HG03135 (cell line): Measurements from ENCODE around the gene PKN2.

Experiments
- ATAC-seq: cut with Tn5 transposase; IDR thresholded peaks from one replicate; pipeline ENCODE4 v1.9.1; 2021; ENCODE audit warnings: mild to moderate bottlenecking, moderate library complexity; ENCODE audit not compliant: unreplicated experiment

Gene PKN2

GRCh38 chr1:88683541-88684481 is at the start of gene PKN2:
Gene PKN2 (plus strand): TSS chr1:88684273. CDS start chr1:88684581, 308 bp downstream.
- ATAC-seq = peak; percentile 87

DNA sequence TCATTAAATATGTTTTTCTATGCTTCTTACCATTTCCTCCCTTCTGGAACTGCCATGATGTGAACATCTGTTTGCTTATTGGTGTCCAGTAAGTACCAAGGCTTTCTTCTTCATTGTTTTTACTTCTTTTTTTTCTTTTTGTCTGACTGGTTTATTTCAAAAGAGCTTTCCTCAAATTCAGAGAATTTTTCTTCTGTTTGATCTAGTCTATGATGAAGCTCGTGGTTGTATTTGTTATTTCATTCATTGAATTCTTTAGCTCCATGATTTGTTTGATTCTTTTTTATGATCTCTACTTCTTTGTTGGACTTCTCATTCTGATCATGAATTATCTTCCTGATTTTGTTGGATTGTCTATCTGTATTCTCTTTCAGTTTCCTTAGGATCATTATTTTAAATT is 49.5 kb upstream of the PKN2 start:
- ATAC-seq = no peak

GRCh38 chr1:88640060-88640459 is 44.0 kb upstream of the PKN2 start:
- ATAC-seq = no peak

DNA sequence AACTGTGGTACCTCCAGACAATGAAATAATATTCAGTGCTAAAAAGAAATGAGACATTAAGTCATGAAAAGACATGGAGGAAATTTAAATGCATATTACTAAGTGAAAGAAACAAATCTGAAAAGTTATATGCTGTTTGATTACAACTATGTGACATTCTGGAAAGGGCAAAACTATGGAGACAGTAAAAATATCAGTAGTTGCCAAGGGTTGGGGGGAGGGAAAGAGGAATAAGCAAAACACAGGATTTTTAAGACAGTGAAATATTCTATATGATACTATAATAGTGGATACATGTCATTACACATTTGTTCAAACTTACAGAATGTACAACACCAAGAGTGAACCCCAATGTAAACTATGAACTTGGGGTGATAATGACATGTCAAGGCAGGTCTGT is 38.2 kb upstream of the PKN2 start:
- no peak for ATAC-seq

DNA sequence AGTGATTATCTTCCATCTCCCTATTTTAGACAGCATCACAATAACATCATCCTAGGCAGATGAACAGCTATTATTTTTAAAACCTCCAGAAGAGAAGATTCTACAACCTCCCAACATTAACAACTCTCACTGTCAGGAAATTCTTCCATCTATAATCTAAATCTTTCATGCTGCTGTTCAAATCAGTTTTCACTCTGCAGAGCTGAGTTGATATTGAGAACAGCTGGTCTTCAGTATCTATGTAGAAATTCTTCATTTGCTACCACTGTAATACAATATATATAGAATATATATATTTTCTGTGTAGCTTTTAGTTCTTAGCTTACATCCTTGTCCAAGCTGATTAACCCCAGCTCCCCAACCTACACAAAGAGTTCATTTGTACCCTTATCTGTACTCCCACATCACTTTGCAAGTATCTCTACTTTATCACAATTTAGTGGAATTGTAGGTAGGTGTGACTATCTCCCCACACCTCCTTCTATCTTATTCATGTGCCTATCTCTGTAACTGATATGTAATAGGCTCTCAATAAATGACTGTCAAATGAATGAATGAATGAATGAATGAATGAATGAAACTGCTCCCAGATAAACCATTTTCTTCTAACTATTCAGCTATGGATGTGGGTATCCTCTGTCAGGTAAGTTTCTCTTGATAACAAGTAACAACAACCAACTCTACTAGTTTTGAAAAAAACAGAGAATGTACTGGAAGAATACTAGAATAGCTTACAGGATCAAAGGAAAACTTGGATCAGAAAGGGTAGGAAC is 37.4 kb upstream of the PKN2 start:
- ATAC-seq = no peak

DNA sequence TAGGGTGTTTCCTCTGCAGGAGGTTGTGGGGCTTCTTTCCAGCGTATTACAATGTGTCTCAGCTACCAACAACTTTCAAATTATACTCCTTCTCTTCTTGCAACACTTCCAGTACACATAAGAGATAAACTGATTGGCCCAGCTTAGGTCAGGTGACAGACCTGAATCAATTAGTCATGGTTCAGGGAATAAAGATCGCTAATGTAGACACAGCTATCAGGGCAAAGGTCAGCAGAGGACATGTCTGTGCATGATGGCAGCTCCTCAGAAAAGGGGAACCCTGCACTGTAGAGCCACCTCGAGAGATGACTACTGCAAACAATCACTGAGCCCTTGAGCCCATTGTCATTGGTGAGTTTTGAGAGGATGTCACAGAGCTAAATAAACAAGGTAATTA is 36.8 kb upstream of the PKN2 start:
- no peak for ATAC-seq

DNA sequence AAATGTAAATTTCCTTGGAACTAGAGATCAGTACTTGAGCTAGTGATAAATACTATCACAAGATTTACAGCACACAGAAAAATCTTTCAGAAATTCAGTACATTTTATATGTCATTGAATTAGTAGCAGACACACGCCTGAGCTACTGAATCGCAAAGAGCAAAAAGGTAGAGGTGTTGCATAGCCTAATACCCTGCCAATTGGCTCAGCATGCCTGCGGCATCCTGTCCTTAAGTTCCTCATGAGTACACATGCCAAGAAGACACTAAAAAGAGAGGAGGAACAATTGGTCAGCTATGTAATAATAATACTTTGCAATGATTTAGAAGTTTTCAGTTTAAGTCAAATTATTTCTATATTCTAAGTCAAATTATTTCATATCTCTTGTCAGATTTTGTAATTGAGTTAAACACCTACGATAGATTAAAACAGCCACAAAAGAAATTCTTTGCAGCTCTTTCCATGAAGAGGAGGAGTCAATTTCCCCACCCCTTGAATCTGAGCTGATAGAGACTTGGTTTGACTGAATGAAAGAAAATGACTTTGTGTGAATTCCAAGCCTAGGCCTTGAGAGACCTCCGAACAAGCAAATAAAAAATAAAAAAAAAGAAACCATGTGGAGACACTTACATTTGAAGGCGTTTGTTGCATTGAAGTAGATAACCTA is 36.2 kb upstream of the PKN2 start:
- ATAC-seq = no peak

- ATAC-seq = no peak
These were observed 35.4 kb upstream of the PKN2 start for GRCh38 chr1:88648706-88649105.

DNA sequence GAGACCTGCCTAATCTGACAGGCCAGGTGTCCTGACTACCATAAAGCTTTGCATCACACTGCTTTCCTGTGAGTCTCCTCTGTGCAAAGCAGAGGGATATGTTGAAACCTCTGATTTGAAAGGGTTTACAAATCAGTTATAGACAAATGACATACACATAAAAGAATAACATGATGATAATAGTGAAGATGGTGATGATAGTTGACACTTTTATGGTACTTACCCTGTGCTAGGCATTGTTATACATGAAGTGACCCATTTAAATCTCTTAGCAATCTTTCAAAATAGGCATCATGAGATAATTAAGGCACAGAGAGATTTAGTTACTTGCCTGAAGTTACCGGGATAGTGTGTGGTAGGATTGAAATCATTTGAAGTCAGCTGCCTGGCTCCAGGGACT is 34.1 kb upstream of the PKN2 start:
- no peak for ATAC-seq

GRCh38 chr1:88650676-88651418 is 33.2 kb upstream of the PKN2 start:
- no peak for ATAC-seq

- no peak for ATAC-seq
These were observed 28.9 kb upstream of the PKN2 start for GRCh38 chr1:88655140-88655539.

GRCh38 chr1:88655685-88656299 is 28.3 kb upstream of the PKN2 start:
- ATAC-seq = no peak

- ATAC-seq = no peak
These were observed 25.7 kb upstream of the PKN2 start for GRCh38 chr1:88658419-88658818.

DNA sequence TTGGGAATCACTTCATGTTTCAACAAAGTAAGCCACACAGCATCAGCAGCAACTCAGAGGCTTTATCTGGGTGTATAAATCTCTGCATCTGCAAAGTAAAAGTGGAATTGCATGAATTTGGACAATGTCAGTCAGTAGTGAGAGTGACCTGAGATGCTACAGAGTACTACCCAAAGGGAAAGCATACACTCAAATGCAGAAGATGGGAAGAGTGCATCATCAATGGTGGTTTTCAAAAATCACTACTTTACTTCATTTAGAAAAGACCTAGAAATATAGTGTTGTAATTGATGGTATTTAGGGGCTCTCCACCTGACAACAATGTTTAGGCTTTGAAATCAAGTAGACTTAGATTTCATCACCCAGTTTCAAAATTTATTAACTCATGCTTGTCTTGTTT is 24.5 kb upstream of the PKN2 start:
- ATAC-seq = no peak

GRCh38 chr1:88661188-88661587 is 22.9 kb upstream of the PKN2 start:
- ATAC-seq = no peak

DNA sequence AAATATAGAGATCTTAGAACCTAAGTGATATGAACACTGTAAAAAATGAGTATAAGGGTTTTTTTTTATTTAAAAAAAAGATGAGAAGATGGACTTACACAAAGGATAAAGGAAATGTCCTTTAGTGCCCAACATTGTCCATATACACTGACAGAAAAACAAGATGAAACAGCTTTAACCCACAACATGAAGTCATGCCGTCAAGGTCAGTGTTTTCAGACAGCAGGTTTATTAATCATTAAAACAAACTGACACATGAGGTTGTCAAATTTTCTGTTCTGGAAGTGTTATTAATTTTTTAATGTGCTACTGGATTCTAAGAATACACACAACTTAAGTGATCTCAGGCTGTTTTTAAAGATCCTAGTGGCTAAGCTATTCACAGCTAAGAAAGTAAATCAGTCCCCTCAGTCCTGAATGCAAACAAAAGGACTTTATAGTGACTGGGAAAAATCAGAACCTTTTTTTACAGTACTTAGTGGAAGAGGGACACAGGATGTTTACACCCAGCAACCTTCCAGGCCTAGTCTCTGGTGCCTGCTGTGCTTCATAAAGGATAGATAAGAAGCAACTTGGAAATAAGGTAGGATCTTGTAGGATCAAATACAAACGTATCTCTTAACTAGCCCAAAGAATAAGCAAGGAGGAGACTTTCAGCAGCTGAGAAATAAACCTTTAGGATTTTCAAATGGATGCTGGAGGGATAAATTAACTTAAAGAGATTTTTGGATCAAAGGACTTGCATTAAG is 21.9 kb upstream of the PKN2 start:
- ATAC-seq = peak; percentile 47

DNA sequence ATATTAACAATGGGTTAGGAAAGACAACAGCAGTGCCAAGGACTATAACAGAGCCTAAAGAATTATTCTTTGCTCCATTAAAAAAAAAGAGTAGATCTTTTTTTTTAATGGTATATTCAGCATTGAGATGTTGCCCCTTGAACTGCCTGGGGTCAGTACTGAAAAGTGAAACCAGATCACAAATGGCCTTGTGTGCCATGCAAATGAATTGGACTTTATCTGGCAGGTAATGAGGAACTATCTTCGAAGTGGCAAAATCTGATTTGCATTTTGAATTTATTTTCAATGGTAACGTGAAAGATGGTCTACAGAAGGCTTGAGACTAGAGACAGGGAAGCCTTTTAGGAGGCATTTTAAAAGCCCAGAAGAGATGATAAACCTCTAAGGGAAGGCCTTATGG is 21.4 kb upstream of the PKN2 start:
- ATAC-seq = no peak

GRCh38 chr1:88668405-88668804 is 15.7 kb upstream of the PKN2 start:
- ATAC-seq = no peak

DNA sequence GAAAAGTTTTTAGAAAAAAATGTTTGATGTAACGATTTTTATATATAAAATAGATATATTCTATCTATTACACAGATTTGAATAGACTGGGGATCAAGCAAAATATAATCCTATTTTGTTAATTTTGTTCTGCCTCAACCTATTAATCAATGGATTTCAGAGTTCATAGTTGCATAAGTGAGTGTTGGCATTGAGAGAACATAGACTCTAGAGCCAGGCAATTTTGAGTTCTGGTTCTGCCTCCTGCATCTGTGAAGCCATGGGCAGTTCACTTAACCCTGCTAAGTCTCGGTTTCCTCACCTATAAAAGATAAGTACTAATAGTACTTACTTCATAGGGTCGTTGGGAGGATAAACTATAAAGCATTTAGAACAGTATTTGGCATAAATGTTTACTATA is 13.6 kb upstream of the PKN2 start:
- no peak for ATAC-seq

GRCh38 chr1:88673446-88673845 is 10.6 kb upstream of the PKN2 start:
- ATAC-seq = no peak
